Thoracic aorta (tissue), 2 donors: ENCODE data around the gene PTCD1. TPM values are rescaled to one million over a fixed set of nuclear protein-coding genes. Genes with fewer than 3 reads are reported as not detected.

Experiments used
- ATAC-seq: fragments of 150-250 bp; one replicate; pipeline ENCODE4 v1.8.0; 2017; ENCODE audit warnings: low read depth; ENCODE audit not compliant: insufficient number of reproducible peaks, low FRiP score
- DNase-seq: peaks from one replicate; pipeline ENCODE4 v3.0.0-alpha.2; 2020; ENCODE audit warnings: low spot score
- H3K27ac ChIP-seq, 2 donors: fragments of 200-600 bp; sonication (generic); 1 replicate in 1 of 2; 2 replicates in 1 of 2; pipeline ENCODE4 v1.5.1; 2016; ENCODE audit warnings: mild to moderate bottlenecking in 2 of 2, moderate library complexity in 2 of 2
- H3K27me3 ChIP-seq: fragments of 200-600 bp; sonication (generic); replicated peaks from 2 replicates; pipeline ENCODE4 v1.6.0; 2016; ENCODE audit warnings: mild to moderate bottlenecking; ENCODE audit not compliant: insufficient read depth
- H3K36me3 ChIP-seq: fragments of 200-600 bp; sonication (generic); one replicate; pipeline ENCODE4 v1.5.1; 2016
- H3K4me1 ChIP-seq, 2 donors: fragments of 200-600 bp; sonication (generic); 1 replicate in 1 of 2; 2 replicates in 1 of 2; pipeline versions ENCODE4 v1.5.1 to v1.6.0; 2016; ENCODE audit warnings: low read depth in 2 of 2, mild to moderate bottlenecking in 1 of 2; ENCODE audit not compliant: control insufficient read depth in 1 of 2
- H3K4me3 ChIP-seq: fragments of 200-600 bp; sonication (generic); 2 replicates; pipeline ENCODE4 v1.5.1; 2016; ENCODE audit warnings: mild to moderate bottlenecking
- H3K9me3 ChIP-seq: fragments of 200-600 bp; sonication (generic); 2 replicates; pipeline ENCODE4 v1.5.1; 2016
- total RNA-seq, 2 donors: library from RNA; depleted of rRNA; stranded (reverse); fragments of >200 nt; gene quantifications; one replicate each; pipeline versions ENCODE4 v1.1.0 to v1.2.3, GENCODE V29; 2016
- TF ChIP-seq, protein P1 (sequence below): fragments of 200-600 bp; sonication (generic); IDR thresholded peaks from one replicate; pipeline ENCODE4 v1.5.1; 2019; ENCODE audit warnings: antibody characterized with exemption

The PTCD1 gene
- total RNA-seq, 2 donors from 2014 or later, result 5.1 to 23.7 TPM

DNA sequence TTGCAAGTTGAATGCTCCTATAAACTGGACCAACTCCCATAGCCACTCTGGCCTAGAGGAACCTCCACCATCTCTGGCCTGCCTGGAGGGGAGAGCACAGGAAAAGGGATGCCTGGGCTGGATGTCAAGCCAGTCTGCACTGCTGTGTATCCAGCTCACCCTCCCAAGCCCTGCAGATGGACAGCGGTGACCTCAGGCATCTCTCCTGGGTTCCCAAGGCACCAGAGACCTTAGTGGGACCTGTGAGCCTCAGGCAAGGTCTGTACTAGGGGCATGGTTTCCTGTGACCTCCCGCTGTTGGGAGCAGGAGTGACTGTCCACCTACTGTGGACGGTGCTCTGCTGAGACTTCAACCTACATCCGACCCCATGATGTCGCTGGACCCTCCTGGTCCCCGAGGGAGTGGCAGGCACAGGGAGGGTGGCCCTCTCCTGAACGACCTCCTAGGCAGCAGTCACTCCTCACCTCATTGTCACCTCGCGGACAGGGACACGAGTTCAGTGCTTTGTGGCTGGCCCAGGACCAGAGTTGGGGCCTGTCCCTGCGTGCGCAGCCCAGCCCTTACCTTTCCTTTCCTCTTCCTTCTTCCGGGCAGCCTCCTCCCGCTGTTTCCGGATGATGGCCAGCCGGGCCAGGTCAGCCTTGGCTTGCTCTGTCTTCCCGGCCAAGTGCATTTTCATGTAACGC, 41.2 kb downstream of the PTCD1 start:
- no peak overlapping the region for H3K27ac ChIP-seq
- peaks cover 7 to 12% of the 10 kb centered on the region in 2 donors for H3K4me1 ChIP-seq
- DNase-seq (no peak), ATAC-seq (no peak)
- no peaks in the 10 kb centered on the region for H3K27me3 ChIP-seq
- H3K36me3 ChIP-seq, result peaks cover 58% of the 10 kb centered on the region
- H3K4me3 ChIP-seq, result no peak overlapping the region
- H3K9me3 ChIP-seq, result no peaks in the 10 kb centered on the region
- TF ChIP-seq, protein P1, sequence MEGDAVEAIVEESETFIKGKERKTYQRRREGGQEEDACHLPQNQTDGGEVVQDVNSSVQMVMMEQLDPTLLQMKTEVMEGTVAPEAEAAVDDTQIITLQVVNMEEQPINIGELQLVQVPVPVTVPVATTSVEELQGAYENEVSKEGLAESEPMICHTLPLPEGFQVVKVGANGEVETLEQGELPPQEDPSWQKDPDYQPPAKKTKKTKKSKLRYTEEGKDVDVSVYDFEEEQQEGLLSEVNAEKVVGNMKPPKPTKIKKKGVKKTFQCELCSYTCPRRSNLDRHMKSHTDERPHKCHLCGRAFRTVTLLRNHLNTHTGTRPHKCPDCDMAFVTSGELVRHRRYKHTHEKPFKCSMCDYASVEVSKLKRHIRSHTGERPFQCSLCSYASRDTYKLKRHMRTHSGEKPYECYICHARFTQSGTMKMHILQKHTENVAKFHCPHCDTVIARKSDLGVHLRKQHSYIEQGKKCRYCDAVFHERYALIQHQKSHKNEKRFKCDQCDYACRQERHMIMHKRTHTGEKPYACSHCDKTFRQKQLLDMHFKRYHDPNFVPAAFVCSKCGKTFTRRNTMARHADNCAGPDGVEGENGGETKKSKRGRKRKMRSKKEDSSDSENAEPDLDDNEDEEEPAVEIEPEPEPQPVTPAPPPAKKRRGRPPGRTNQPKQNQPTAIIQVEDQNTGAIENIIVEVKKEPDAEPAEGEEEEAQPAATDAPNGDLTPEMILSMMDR, result no peak

DNA sequence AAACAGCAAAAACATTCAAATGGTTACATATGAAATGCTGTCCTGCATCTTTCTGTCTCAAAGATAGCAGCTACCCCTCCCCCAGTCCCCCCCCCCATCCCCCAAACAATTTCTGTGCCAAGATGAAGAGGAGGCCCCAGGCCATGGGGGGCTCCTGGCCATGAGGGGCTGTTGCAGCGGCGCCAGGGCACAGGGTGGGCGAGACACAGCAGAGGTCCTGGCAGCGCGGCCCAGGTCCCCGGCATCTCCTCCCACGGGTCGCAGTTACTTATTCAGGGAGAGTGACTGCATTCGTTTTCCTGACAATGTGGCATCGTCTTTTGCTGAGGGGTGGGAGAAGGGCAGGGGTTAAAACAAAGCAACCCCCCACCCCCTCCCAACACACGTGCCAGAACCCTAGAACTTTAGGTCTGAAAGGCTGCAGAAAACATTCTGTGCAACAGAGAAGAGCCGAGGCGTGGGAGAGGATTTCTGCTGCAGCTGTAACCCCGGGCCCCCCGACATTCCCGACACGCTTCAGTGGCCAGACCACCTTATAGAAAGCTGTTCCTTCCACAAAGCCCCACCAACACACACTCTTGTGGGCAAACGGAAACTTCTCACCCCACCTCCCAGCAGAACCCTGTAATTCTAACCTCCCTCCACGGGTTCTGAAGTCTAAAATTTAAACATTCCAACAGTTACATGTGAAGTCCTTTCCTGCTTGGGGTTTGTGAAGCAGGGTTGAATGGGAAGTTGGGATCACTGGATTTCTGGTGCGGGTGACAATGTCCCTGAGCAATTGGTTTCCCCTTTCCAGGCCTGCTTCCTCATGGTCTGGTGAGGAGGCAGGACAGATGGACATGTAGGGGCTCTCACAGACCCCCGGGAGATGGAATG, 41.9 kb downstream of the PTCD1 start:
- Histone ChIP-seq H3K4me1 (peaks cover 9 to 18% of the 10 kb centered on the region in 2 donors), H3K9me3 (no peaks in the 10 kb centered on the region), H3K27me3 (no peaks in the 10 kb centered on the region), H3K27ac (no peak overlapping the region), H3K36me3 (peaks cover 51% of the 10 kb centered on the region), H3K4me3 (no peak overlapping the region)
- ATAC-seq (no peak), DNase-seq (no peak)
- TF ChIP-seq, protein P1, result no peak

DNA sequence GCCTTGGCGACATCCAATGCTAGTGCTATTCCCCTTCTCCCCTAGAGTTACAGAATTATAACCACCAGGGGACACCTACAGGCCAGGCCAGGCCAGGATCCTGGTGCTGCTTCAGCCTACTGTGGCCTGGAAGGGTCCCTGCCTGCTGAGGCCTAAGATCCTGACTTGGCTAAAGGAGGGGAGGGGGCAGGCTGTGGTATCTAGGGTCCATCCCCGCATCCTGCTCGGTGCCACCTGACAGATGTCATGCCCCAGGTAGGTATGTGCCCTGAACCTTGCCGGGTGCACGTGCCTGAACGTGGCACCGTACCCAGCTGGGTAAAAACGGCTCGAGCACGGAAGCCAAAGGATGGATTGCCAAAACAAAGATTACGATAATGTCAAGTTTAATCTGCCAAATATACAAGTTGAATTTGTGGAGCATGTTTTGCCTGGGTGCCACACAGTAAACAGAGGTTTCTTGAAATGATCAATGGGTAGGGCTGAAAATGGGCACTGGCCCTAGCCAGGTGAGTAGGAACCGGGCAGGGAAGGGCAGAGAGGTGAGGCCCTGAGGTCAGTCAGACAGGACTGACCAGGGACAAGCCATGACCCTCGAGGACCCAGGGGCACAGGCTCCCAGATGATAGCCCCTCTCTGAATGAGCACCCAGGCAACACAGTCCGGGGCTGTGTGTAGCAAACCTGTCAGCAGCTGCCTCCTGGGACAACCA, 42.8 kb downstream of the PTCD1 start:
- no peak overlapping the region for H3K27ac ChIP-seq
- ATAC-seq, result no peak

DNA sequence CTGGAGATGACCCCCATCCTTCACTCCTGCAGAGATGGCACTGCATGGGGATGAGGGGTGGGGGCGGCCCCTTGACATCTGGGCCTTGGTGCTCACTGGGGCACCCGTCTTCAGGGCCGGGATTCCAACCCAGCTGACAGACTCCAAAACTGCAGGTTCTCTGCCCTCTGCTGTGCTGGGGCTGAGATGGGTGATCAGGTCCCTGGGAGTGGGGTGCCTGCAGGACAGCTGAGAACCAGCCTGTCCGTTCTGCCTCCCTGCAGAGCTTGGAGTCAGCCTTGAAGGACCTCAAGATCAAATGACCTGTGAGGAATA, 44.5 kb downstream of the PTCD1 start:
- no peaks in the 10 kb centered on the region for H3K27me3 ChIP-seq
- peaks cover 54% of the 10 kb centered on the region for H3K36me3 ChIP-seq
- TF ChIP-seq, protein P1, result no peak
- DNase-seq, result no peak
- no peaks in the 10 kb centered on the region for H3K9me3 ChIP-seq
- no peak overlapping the region for H3K4me3 ChIP-seq
- no peak for ATAC-seq
- no peak overlapping the region for H3K27ac ChIP-seq
- peaks cover 9 to 18% of the 10 kb centered on the region in 2 donors for H3K4me1 ChIP-seq

More for the DNA sequence above, 42.8 kb downstream of the PTCD1 start:
- H3K4me1 ChIP-seq, result peaks cover 9 to 18% of the 10 kb centered on the region in 2 donors
- no peaks in the 10 kb centered on the region for H3K27me3 ChIP-seq
- peaks cover 54% of the 10 kb centered on the region for H3K36me3 ChIP-seq
- no peaks in the 10 kb centered on the region for H3K9me3 ChIP-seq
- H3K4me3 ChIP-seq, result no peak overlapping the region
- no peak for DNase-seq
- TF ChIP-seq, protein P1, result no peak
